HUES64 (cell line): ENCODE measurements around the gene SPTBN5.

Source experiments
- H3K27ac ChIP-seq: 2 replicates; pipeline ENCODE4 v1.7.0; 2013; ENCODE audit warnings: low read depth, low read length, inconsistent platforms
- H3K27me3 ChIP-seq: 2 replicates; pipeline ENCODE4 v1.6.1; 2013; ENCODE audit warnings: mild to moderate bottlenecking, low read length; ENCODE audit not compliant: insufficient read depth
- H3K36me3 ChIP-seq: 2 replicates; pipeline ENCODE4 v1.6.1; 2013; ENCODE audit warnings: mild to moderate bottlenecking, low read length; ENCODE audit not compliant: insufficient read depth
- H3K4me1 ChIP-seq: 2 replicates; pipeline ENCODE4 v1.6.1; 2013; ENCODE audit warnings: mild to moderate bottlenecking, low read length, moderate library complexity; ENCODE audit not compliant: insufficient read depth
- H3K4me3 ChIP-seq: 2 replicates; pipeline ENCODE4 v1.5.1; 2013; ENCODE audit warnings: mild to moderate bottlenecking, low read length, moderate library complexity
- H3K9ac ChIP-seq: 2 replicates; pipeline ENCODE4 v1.6.1; 2013; ENCODE audit warnings: mild to moderate bottlenecking, low read depth, low read length
- H3K9me3 ChIP-seq: 2 replicates; pipeline ENCODE4 v1.6.1; 2013; ENCODE audit warnings: low read depth, low read length; ENCODE audit not compliant: insufficient read depth
- WGBS: fragments of 150-250, 120-280 bp; methylation state at CpG from one replicate; pipeline ENCODE4 v1.1.7; 2013; ENCODE audit warnings: missing lambda C conversion rate; 5-methylcytosine and 5-hydroxymethylcytosine counted together

The SPTBN5 gene

GRCh38 chr15:41881920-41882688 is 11.7 kb downstream of the SPTBN5 start:
- Histone ChIP-seq H3K27me3 (peaks cover 35% of the 10 kb centered on the region), H3K4me3 (peak overlapping the region; percentile 49), H3K9ac (peak overlapping the region; percentile 45), H3K9me3 (no peaks in the 10 kb centered on the region), H3K4me1 (no peaks in the 10 kb centered on the region), H3K36me3 (no peaks in the 10 kb centered on the region), H3K27ac (no peak overlapping the region)
- WGBS = 3% methylated on average over 71 of the region's 81 CpGs

- H3K4me3 ChIP-seq = peak overlapping the region; percentile 29
- peaks cover 35% of the 10 kb centered on the region for H3K27me3 ChIP-seq
- no peaks in the 10 kb centered on the region for H3K9me3 ChIP-seq
- WGBS = 44% methylated on average over 10 of the region's 10 CpGs
- no peaks in the 10 kb centered on the region for H3K4me1 ChIP-seq
- H3K27ac ChIP-seq = no peak overlapping the region
- peak overlapping the region; percentile 45; the same call in 1 of the 2 replicates for H3K9ac ChIP-seq
- no peaks in the 10 kb centered on the region for H3K36me3 ChIP-seq
These were observed 12.3 kb downstream of the SPTBN5 start for GRCh38 chr15:41881550-41881919.

- Histone ChIP-seq H3K27ac (no peak overlapping the region), H3K4me3 (no peak overlapping the region), H3K27me3 (peaks cover 35% of the 10 kb centered on the region), H3K9ac (no peak overlapping the region), H3K4me1 (no peaks in the 10 kb centered on the region), H3K9me3 (no peaks in the 10 kb centered on the region), H3K36me3 (no peaks in the 10 kb centered on the region)
- WGBS = 84% methylated on average over 8 of the region's 8 CpGs
These were observed 12.8 kb downstream of the SPTBN5 start for GRCh38 chr15:41881086-41881485.

GRCh38 chr15:41880156-41880877 is 13.5 kb downstream of the SPTBN5 start:
- WGBS = 91% methylated on average over 10 of the region's 10 CpGs
- H3K36me3 ChIP-seq = no peaks in the 10 kb centered on the region
- H3K4me1 ChIP-seq = no peaks in the 10 kb centered on the region
- H3K9ac ChIP-seq = no peak overlapping the region
- no peak overlapping the region for H3K4me3 ChIP-seq
- peaks cover 35% of the 10 kb centered on the region for H3K27me3 ChIP-seq
- H3K27ac ChIP-seq = no peak overlapping the region
- no peaks in the 10 kb centered on the region for H3K9me3 ChIP-seq

GRCh38 chr15:41879321-41879845 is 14.5 kb downstream of the SPTBN5 start:
- Histone ChIP-seq H3K27ac (no peak overlapping the region), H3K36me3 (no peaks in the 10 kb centered on the region), H3K27me3 (peaks cover 35% of the 10 kb centered on the region), H3K9ac (no peak overlapping the region), H3K4me1 (no peaks in the 10 kb centered on the region), H3K4me3 (no peak overlapping the region), H3K9me3 (no peaks in the 10 kb centered on the region)
- WGBS = 94% methylated on average over 10 of the region's 10 CpGs

GRCh38 chr15:41878355-41878699 is 15.5 kb downstream of the SPTBN5 start:
- Histone ChIP-seq H3K9me3 (no peaks in the 10 kb centered on the region), H3K4me1 (no peaks in the 10 kb centered on the region), H3K4me3 (no peak overlapping the region), H3K9ac (no peak overlapping the region), H3K27me3 (peaks cover 32% of the 10 kb centered on the region), H3K36me3 (no peaks in the 10 kb centered on the region), H3K27ac (no peak overlapping the region)
- WGBS = 93% methylated on average over 10 of the region's 10 CpGs

GRCh38 chr15:41877631-41878354 is 16.1 kb downstream of the SPTBN5 start:
- WGBS = 80% methylated on average over 13 of the region's 13 CpGs
- H3K9me3 ChIP-seq = no peaks in the 10 kb centered on the region
- H3K27me3 ChIP-seq = peaks cover 26% of the 10 kb centered on the region
- H3K4me3 ChIP-seq = no peak overlapping the region
- H3K27ac ChIP-seq = no peak overlapping the region
- H3K9ac ChIP-seq = no peak overlapping the region
- H3K4me1 ChIP-seq = no peaks in the 10 kb centered on the region
- no peaks in the 10 kb centered on the region for H3K36me3 ChIP-seq

GRCh38 chr15:41876689-41877088 is 17.2 kb downstream of the SPTBN5 start:
- WGBS = 87% methylated on average over 12 of the region's 12 CpGs
- no peaks in the 10 kb centered on the region for H3K9me3 ChIP-seq

GRCh38 chr15:41876007-41876406 is 17.8 kb downstream of the SPTBN5 start:
- Histone ChIP-seq H3K36me3 (no peaks in the 10 kb centered on the region), H3K27ac (no peak overlapping the region), H3K9me3 (no peaks in the 10 kb centered on the region), H3K4me3 (no peak overlapping the region), H3K9ac (no peak overlapping the region), H3K4me1 (no peaks in the 10 kb centered on the region), H3K27me3 (peaks cover 8% of the 10 kb centered on the region)
- WGBS = 91% methylated on average over 13 of the region's 13 CpGs

More at GRCh38 chr15:41876689-41877088, 17.2 kb downstream of the SPTBN5 start:
- Histone ChIP-seq H3K27me3 (peaks cover 15% of the 10 kb centered on the region), H3K36me3 (no peaks in the 10 kb centered on the region), H3K4me3 (no peak overlapping the region), H3K27ac (no peak overlapping the region), H3K4me1 (no peaks in the 10 kb centered on the region), H3K9ac (no peak overlapping the region)

- Histone ChIP-seq H3K4me1 (no peaks in the 10 kb centered on the region), H3K9me3 (no peaks in the 10 kb centered on the region), H3K4me3 (no peak overlapping the region), H3K27me3 (no peaks in the 10 kb centered on the region; the same call in 1 of the 2 replicates), H3K36me3 (no peaks in the 10 kb centered on the region), H3K9ac (no peak overlapping the region), H3K27ac (no peak overlapping the region)
- WGBS = 95% methylated on average over 12 of the region's 12 CpGs
These were observed 19.1 kb downstream of the SPTBN5 start for GRCh38 chr15:41874736-41875135.

GRCh38 chr15:41873711-41874110 is 20.1 kb downstream of the SPTBN5 start:
- WGBS = 95% methylated on average over 8 of the region's 8 CpGs
- H3K27me3 ChIP-seq = no peaks in the 10 kb centered on the region
- H3K36me3 ChIP-seq = no peaks in the 10 kb centered on the region
- no peaks in the 10 kb centered on the region for H3K4me1 ChIP-seq
- H3K4me3 ChIP-seq = no peak overlapping the region
- no peak overlapping the region for H3K9ac ChIP-seq
- H3K27ac ChIP-seq = no peak overlapping the region
- no peaks in the 10 kb centered on the region for H3K9me3 ChIP-seq
